Type B pancreatic cell (in vitro differentiated cells): Measurements from ENCODE around the gene YJEFN3. TPM values are rescaled to one million over a fixed set of nuclear protein-coding genes. Genes with fewer than 3 reads are reported as not detected.

Experiments
- DNase-seq: peaks from one replicate; pipeline ENCODE4 v3.0.0; 2021; ENCODE audit warnings: mixed read lengths; ENCODE audit not compliant: unreplicated experiment; ENCODE audit errors: extremely low spot score
- H3K27ac Mint-ChIP-seq: 2 replicates; pipeline ENCODE4 v1.8.0; 2021; ENCODE audit warnings: mild to moderate bottlenecking, mixed read lengths
- H3K27me3 Mint-ChIP-seq: 2 replicates; pipeline ENCODE4 v1.8.0; 2021; ENCODE audit warnings: mixed read lengths
- H3K36me3 Mint-ChIP-seq: 2 replicates; pipeline ENCODE4 v1.8.0; 2021; ENCODE audit warnings: mixed read lengths
- H3K4me1 Mint-ChIP-seq: one replicate; pipeline ENCODE4 v1.8.0; 2021; ENCODE audit warnings: mixed read lengths; ENCODE audit not compliant: unreplicated experiment
- H3K4me3 Mint-ChIP-seq: 2 replicates; pipeline ENCODE4 v1.8.0; 2021; ENCODE audit warnings: mild to moderate bottlenecking, mixed read lengths
- H3K9me3 Mint-ChIP-seq: 2 replicates; pipeline ENCODE4 v1.8.0; 2021; ENCODE audit warnings: mixed read lengths
- CTCF ChIP-seq: fragments of 200-600 bp; sonication (generic); conservative IDR thresholded peaks from 2 replicates; pipeline ENCODE4 v1.5.0; 2021; ENCODE audit warnings: antibody characterized with exemption, mild to moderate bottlenecking
- total RNA-seq: library from RNA; stranded (reverse); gene quantifications from 2 replicates; pipeline ENCODE4 v1.2.1, GENCODE V29; 2021; ENCODE audit warnings: low replicate concordance

The YJEFN3 gene
- total RNA-seq, 1 donor from 2014 or later = 23.2 TPM

DNA sequence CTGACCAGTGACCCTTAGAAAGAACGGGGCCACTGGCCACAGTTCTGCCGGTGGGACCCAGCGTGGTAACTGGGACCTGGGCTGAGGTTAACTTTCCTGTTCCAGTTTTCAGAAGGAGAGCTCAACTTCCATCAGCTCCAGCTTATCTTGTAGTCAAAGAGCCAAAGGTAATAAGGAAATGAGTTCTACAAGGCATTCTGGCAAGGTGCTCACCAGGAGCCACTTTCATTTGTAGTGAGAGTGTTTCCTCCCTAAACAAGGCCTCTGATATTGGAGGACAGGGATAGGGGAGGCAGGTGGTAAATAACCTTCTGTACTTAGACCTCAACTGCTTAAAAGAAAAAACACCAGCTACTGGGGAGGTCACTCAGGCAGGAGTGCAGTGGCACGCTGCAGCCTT, 51.7 kb downstream of the YJEFN3 start:
- Mint-ChIP-seq H3K27ac (no peak overlapping the region), H3K36me3 (no peaks in the 10 kb centered on the region), H3K4me3 (no peak overlapping the region), H3K27me3 (no peaks in the 10 kb centered on the region), H3K4me1 (no peaks in the 10 kb centered on the region), H3K9me3 (no peaks in the 10 kb centered on the region)
- DNase-seq = no peak
- no peak for TF ChIP-seq CTCF

DNA sequence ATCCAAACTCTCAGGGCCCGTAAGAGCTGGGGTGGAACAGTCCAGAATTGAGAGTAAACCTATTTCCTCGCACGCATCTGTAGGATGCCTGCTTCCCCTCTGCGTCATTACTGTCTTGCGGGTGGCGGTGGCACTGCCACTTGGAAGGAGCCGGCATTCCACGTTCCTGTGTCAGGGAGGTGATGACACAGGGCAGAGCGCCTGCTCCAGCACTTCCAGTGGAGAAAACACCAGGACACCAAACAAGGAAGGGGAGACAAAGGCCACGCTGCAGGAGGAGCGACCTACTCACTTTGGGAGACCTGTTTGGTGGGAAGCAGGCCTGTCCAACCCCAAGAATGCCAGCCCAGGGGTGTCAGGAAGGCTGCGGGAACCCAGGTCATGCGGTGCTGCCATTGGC, 52.7 kb downstream of the YJEFN3 start:
- Mint-ChIP-seq H3K27me3 (no peaks in the 10 kb centered on the region), H3K36me3 (no peaks in the 10 kb centered on the region), H3K4me3 (no peak overlapping the region)

DNA sequence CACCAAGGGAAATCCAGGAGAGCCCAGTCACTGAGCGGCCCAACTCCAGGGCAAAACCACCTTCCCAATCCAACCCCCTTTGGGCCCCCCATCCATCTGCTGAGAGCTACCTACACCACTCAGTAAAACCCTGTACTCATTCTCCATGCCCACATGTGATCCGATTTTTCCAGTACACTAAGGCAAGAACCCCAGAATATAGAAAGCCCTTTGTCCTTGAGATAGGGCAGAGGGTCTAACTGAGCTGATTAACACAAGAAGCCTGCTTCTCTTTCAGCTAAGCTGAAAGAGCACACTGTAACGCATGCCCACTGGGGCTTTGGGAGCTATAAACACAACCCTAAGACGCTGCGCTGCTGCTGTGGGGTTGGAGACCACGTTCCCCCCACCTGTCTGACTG, 53.8 kb downstream of the YJEFN3 start:
- no peaks in the 10 kb centered on the region for H3K9me3 Mint-ChIP-seq
- H3K36me3 Mint-ChIP-seq = no peaks in the 10 kb centered on the region
- no peak overlapping the region for H3K27ac Mint-ChIP-seq
- H3K27me3 Mint-ChIP-seq = no peaks in the 10 kb centered on the region
- no peak overlapping the region for H3K4me3 Mint-ChIP-seq
- no peak for DNase-seq
- H3K4me1 Mint-ChIP-seq = no peaks in the 10 kb centered on the region
- TF ChIP-seq CTCF = no peak

More for the DNA sequence above, 52.7 kb downstream of the YJEFN3 start:
- H3K27ac Mint-ChIP-seq = no peak overlapping the region
- DNase-seq = no peak
- H3K9me3 Mint-ChIP-seq = no peaks in the 10 kb centered on the region
- H3K4me1 Mint-ChIP-seq = no peaks in the 10 kb centered on the region
- no peak for TF ChIP-seq CTCF

DNA sequence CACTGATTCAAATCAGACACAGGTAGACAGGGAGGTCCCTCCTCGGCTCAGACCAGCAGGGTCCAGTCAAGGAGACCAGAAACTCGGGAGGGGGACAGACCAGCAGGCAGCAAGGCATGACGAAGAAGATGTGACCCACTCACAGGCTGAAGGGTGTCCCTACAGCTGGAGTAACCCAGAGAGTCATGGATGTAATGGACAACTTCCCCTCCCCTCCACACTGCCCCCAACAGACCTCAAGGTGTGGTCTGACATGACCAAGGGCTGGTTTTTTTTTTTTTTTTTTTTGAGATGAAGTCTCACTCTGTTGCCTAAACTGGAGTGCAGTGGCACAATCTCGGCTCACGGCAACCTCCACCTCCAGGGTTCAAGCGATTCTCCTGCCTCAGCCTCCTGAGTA, 55.6 kb downstream of the YJEFN3 start:
- TF ChIP-seq CTCF = no peak
- Mint-ChIP-seq H3K9me3 (no peaks in the 10 kb centered on the region), H3K27ac (no peak overlapping the region), H3K4me1 (no peaks in the 10 kb centered on the region), H3K27me3 (no peaks in the 10 kb centered on the region), H3K4me3 (no peak overlapping the region), H3K36me3 (no peaks in the 10 kb centered on the region)
- DNase-seq = no peak

Other genes starting within 250 kb of the YJEFN3 start
- gene SUGP1, start 208.4 kb upstream of the YJEFN3 start, total RNA-seq = 60.8 and 86.8 TPM in 2 replicates
- gene MAU2, start 208.1 kb upstream of the YJEFN3 start, total RNA-seq = 68.6 and 83.3 TPM in 2 replicates
- gene GATAD2A, start 123.2 kb upstream of the YJEFN3 start, total RNA-seq = 102 and 113 TPM in 2 replicates
- gene TSSK6, start 13.4 kb upstream of the YJEFN3 start, total RNA-seq = 1.5 and 2.3 TPM in 2 replicates
- 396 and 419 TPM in 2 replicates for gene NDUFA13, start 12.7 kb upstream of the YJEFN3 start, total RNA-seq
- 0.74 and 3.2 TPM in 2 replicates for gene CILP2, start 9.4 kb downstream of the YJEFN3 start, total RNA-seq
- gene PBX4, start 89.8 kb downstream of the YJEFN3 start, total RNA-seq = 2.1 and 10.9 TPM in 2 replicates
- 25.7 and 56.5 TPM in 2 replicates for gene LPAR2, start 99.3 kb downstream of the YJEFN3 start, total RNA-seq
- gene GMIP, start 114.7 kb downstream of the YJEFN3 start, total RNA-seq = 15.3 and 15.9 TPM in 2 replicates
- 80.8 and 85.7 TPM in 2 replicates for gene ATP13A1, start 134.8 kb downstream of the YJEFN3 start, total RNA-seq
- gene ZNF101, start 139.9 kb downstream of the YJEFN3 start, total RNA-seq = 10.6 and 11.2 TPM in 2 replicates
- gene ZNF14, start 204.2 kb downstream of the YJEFN3 start, total RNA-seq = 8.0 and 8.5 TPM in 2 replicates